Diencephalon (tissue), 1 donor: ENCODE data around the gene SMIM26. TPM values are rescaled to one million over a fixed set of nuclear protein-coding genes. Genes with fewer than 3 reads are reported as not detected.

Experiments used
- small RNA-seq: library from RNA; depleted of rRNA; stranded (forward); fragments of <200 nt; gene quantifications from one replicate; pipeline ENCODE3, GENCODE V24; 2014
- total RNA-seq: library from RNA; depleted of rRNA; stranded (reverse); fragments of >200 nt; gene quantifications from one replicate; pipeline ENCODE4 v1.2.3, GENCODE V29; 2014

Gene SMIM26
- total RNA-seq: 73.8 TPM

GRCh38 chr20:18566892-18567738 is at the start of gene SMIM26:
Gene SMIM26, plus strand, starts transcription at chr20:18567432. Its CDS starts 47 bp downstream, at chr20:18567479.

GRCh38 chr20:18587665-18588573 is 20.7 kb downstream of the SMIM26 start, which contains the start of gene DTD1:
Gene DTD1, plus strand, starts transcription at chr20:18588054. Its CDS starts 19 bp downstream, at chr20:18588073.

Small RNA genes within 50 kb of the gene (small RNA-seq; reads per million reads assigned to genes)
- not detected for gene RN7SL638P
- gene RNU6ATAC34P: not detected

Other genes with a start within 250 kb of the SMIM26 start
- 6.0 TPM for gene DZANK1, start 100.4 kb upstream of the SMIM26 start, total RNA-seq
- gene POLR3F, start 100.0 kb upstream of the SMIM26 start, total RNA-seq: 31.8 TPM
- gene RBBP9, start 70.2 kb upstream of the SMIM26 start, total RNA-seq: 27.2 TPM
- 63.2 TPM for gene SEC23B, start 59.5 kb upstream of the SMIM26 start, total RNA-seq
- 79.4 TPM for gene DTD1, start 20.6 kb downstream of the SMIM26 start, total RNA-seq
- not detected for gene SCP2D1, start 246.4 kb downstream of the SMIM26 start, total RNA-seq